Measurements from ENCODE around the gene MRPL20.

DNA sequence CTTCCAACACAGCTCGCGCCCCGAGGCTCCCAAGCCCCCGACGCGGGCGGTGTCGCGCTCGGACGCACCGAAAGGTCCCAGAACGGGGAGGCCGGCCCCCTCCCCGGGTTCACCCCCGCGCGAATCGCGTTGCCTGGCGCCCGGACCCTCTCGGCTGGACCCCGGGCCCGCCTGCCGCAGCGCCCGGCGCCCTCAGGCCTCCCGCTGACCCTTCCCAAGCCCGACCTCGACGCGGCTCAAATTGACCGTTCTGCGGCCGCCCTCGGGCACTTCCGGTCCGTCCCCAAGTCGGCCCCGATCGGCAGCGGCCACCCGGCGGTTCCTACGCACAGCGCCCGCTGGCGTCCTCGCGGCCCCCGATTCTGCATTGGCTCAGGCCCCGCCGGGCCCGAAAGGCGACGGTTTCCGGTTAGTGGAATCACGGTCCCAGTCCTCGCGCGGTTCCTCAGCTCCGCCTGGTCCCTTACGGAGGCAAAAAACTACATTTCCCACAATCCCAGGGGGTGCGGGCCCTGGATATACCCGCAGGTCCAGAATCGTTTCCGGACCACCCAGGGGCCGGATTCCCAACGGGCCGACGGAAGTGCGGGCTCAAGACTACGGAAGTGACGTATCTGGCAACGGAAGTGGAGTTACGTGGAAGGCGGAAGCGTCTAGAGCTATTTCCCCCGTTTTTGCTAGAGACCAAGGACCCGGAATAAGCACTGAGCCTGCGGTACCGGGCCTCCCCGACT is 32.0 kb downstream of the MRPL20 start, which contains the start of gene AURKAIP1:
- TF ChIP-seq CTCF (IDR thresholded peaks at IDR 0.05; ENCODE audit: low read depth, low read length, missing input control) (no peak), TAF1 (conservative IDR thresholded peaks at IDR 0.05) (no peak)
- TF ChIP-seq, protein P1, sequence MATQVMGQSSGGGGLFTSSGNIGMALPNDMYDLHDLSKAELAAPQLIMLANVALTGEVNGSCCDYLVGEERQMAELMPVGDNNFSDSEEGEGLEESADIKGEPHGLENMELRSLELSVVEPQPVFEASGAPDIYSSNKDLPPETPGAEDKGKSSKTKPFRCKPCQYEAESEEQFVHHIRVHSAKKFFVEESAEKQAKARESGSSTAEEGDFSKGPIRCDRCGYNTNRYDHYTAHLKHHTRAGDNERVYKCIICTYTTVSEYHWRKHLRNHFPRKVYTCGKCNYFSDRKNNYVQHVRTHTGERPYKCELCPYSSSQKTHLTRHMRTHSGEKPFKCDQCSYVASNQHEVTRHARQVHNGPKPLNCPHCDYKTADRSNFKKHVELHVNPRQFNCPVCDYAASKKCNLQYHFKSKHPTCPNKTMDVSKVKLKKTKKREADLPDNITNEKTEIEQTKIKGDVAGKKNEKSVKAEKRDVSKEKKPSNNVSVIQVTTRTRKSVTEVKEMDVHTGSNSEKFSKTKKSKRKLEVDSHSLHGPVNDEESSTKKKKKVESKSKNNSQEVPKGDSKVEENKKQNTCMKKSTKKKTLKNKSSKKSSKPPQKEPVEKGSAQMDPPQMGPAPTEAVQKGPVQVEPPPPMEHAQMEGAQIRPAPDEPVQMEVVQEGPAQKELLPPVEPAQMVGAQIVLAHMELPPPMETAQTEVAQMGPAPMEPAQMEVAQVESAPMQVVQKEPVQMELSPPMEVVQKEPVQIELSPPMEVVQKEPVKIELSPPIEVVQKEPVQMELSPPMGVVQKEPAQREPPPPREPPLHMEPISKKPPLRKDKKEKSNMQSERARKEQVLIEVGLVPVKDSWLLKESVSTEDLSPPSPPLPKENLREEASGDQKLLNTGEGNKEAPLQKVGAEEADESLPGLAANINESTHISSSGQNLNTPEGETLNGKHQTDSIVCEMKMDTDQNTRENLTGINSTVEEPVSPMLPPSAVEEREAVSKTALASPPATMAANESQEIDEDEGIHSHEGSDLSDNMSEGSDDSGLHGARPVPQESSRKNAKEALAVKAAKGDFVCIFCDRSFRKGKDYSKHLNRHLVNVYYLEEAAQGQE (IDR thresholded peaks at IDR 0.05) = no peak
- TF ChIP-seq, protein P2, sequence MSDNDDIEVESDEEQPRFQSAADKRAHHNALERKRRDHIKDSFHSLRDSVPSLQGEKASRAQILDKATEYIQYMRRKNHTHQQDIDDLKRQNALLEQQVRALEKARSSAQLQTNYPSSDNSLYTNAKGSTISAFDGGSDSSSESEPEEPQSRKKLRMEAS (IDR thresholded peaks at IDR 0.05) = peak; percentile 87

Measured in liver (tissue), 3 donors.